ENCODE results near the gene EFCAB7. TPM values are rescaled to one million over a fixed set of nuclear protein-coding genes. Genes with fewer than 3 reads are reported as not detected.
A peak's percentile ranks its signal among the peaks of the same experiment; 100 is the strongest.

The EFCAB7 gene
- total RNA-seq (1 to 10 TPM; 5.7 to 8.9 TPM), total RNA-seq (4.3 to 18.3 (median 11.9) reads per million in 172 experiments)
- 7.8 TPM for polyA plus RNA-seq (2013, experiment 1 of 2)
- 7.0 TPM for polyA plus RNA-seq (2013, experiment 2 of 2)

DNA sequence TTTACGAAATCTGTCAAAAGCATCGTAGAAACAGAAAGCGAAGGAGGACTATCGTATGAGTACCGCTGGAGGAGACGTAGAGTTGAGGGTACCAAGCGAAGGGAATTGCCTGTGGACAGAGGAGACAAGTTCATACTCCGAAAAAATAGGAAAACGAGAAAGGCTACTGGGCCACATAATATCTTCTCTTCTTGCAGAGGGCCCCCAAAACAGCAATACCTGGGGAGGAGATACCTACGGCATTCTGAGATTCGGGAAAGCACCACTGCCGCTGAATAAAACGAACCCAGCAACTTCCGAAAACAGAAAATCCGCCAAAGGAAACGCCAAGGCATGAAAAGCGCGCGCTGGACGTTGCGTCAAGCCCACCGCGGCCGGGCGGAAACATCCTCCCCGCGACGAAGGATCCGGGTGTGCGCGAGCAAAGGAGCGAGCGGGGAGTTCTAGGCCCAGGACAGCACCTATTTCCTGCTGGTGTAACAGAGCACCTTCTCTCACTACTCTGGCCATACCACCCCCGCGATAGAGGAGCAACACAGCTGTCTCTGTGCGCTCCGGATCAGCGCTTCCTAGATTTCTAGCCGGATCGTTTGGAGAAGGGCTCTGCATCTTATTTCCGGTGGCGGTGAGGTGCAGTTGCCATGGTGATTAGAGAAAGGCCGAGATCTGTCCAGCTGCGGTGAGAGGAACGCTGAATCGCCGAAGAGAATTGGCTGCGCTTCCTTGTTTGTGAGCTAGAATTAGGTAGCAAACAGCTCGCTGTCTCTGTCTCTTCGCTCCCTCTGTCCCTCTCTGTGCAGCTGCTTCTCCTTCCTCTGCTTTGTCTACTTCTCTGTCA, at the start of gene EFCAB7, which contains the start of gene ITGB3BP:
EFCAB7 (plus strand) TSS at position 635 of the 838 bp plus-strand sequence. CDS start 2,048 bp downstream, outside the sequence.
ITGB3BP (minus strand) TSS at position 335 of the 838 bp plus-strand sequence; CDS start at position 243, 92 bp downstream.
- H3K9me3 Mint-ChIP-seq = no peaks in the 10 kb centered on the region
- DNase-seq (peak; percentile 66 to 91 (median 75)), ATAC-seq (ENCODE audit: poor library complexity) (peak; percentile 85)
- Histone ChIP-seq H3K9me3 (ENCODE audit: control insufficient read depth in 1 of 2, insufficient read depth in 1 of 2, low read length in 2 of 2) (no peaks in the 10 kb centered on the region), H3K27ac (ENCODE audit: low read depth in 1 of 2, low read length in 2 of 2) (peak within 1 kb of the TSS; percentile 68 to 86), H3K4me1 (ENCODE audit: insufficient read depth, low read length) (peaks cover 13% of the 10 kb centered on the region), H3K36me3 (ENCODE audit: insufficient read depth, low read length) (no peaks in the 10 kb centered on the region), H3K4me3 (ENCODE audit: low read length) (peak within 1 kb of the TSS; percentile 79), H3K27me3 (ENCODE audit: control insufficient read depth in 1 of 2, insufficient read depth in 2 of 2, low read length in 2 of 2) (no peaks in the 10 kb centered on the region)
- H3K4me3 Mint-ChIP-seq = peak within 1 kb of the TSS; percentile 91
- no peaks in the 10 kb centered on the region for H3K27me3 Mint-ChIP-seq
- peaks cover 47% of the 10 kb centered on the region for H3K4me1 Mint-ChIP-seq (ENCODE audit: low read depth)
- H3K27ac Mint-ChIP-seq = peak within 1 kb of the TSS; percentile 95
- peaks cover 34% of the 10 kb centered on the region for H3K36me3 Mint-ChIP-seq (ENCODE audit: low read depth)
- intact Hi-C loops (cut with DNase I, micrococcal nuclease) = loop anchor here in 1 of 2 experiments (1.0 to 10.0 kb wide), 3 partner anchors 156 to 1088 kb away; partner anchors contain the start of genes ALG6 and USP1
- ChIA-PET POLR2A (interaction anchor here (0.7 to 1.5 kb wide), 4 partner anchors 27 to 834 kb away, joined by 3 to 5 read pairs (median 4); partner anchors contain the start of gene PGM1), CTCF (no interaction called here)
- TF ChIP-seq CTCF (IDR thresholded peaks at IDR 0.05) = no peak

DNA sequence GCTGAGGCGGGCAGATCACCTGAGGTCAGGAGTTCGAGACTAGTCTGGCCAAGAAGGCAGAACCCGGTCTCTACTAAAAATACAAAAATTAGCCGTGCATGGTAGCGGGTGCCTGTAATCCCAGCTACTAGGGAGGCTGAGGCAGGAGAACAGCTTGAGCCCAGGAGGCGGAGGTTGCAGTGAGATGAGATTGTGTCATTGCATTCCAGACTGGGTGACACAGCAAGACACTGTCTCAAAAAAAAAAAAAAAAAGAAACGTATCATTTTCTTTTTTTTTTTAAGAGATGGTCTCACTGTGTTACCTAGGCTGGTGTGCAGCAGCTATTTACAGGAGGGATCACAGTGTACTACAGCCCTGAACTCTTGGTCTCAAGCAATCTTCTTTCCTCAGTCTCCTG, 47.6 kb upstream of the EFCAB7 start:
- Mint-ChIP-seq H3K27me3 (no peaks in the 10 kb centered on the region), H3K4me3 (no peak overlapping the region), H3K36me3 (ENCODE audit: low read depth) (peaks cover 17% of the 10 kb centered on the region), H3K27ac (no peak overlapping the region), H3K4me1 (ENCODE audit: low read depth) (no peaks in the 10 kb centered on the region), H3K9me3 (no peaks in the 10 kb centered on the region)
- no peak for TF ChIP-seq CTCF (IDR thresholded peaks at IDR 0.05)
- intact Hi-C loops (cut with DNase I, micrococcal nuclease) = no loop called here
- Histone ChIP-seq H3K27me3 (ENCODE audit: control insufficient read depth in 1 of 2, insufficient read depth in 2 of 2, low read length in 2 of 2) (no peaks in the 10 kb centered on the region), H3K36me3 (ENCODE audit: insufficient read depth, low read length) (no peaks in the 10 kb centered on the region), H3K9me3 (ENCODE audit: control insufficient read depth in 1 of 2, insufficient read depth in 1 of 2, low read length in 2 of 2) (peaks cover 0 to 9% of the 10 kb centered on the region in 2 experiments), H3K4me3 (ENCODE audit: low read length) (no peak overlapping the region), H3K4me1 (ENCODE audit: insufficient read depth, low read length) (no peaks in the 10 kb centered on the region), H3K27ac (ENCODE audit: low read depth in 1 of 2, low read length in 2 of 2) (no peak overlapping the region)
- ATAC-seq (ENCODE audit: poor library complexity) (no peak), DNase-seq (no peak)
- POLR2A ChIA-PET = no interaction called here
- CTCF ChIA-PET = interaction anchor here (0.7 kb wide), 1 partner anchor 195 kb away, joined by 3 read pairs; no protein-coding TSS in a partner anchor

GRCh38 chr1:63480057-63480456, 43.3 kb upstream of the EFCAB7 start:
- H3K27me3 ChIP-seq (ENCODE audit: control insufficient read depth in 1 of 2, insufficient read depth in 2 of 2, low read length in 2 of 2) = no peaks in the 10 kb centered on the region

More at GRCh38 chr1:63480057-63480456, 43.3 kb upstream of the EFCAB7 start:
- no peaks in the 10 kb centered on the region for H3K27me3 Mint-ChIP-seq
- POLR2A ChIA-PET = interaction anchor here (0.6 kb wide), 1 partner anchor 9 kb away, joined by 4 read pairs; no protein-coding TSS in a partner anchor
- no peak overlapping the region for H3K27ac Mint-ChIP-seq
- no peak for TF ChIP-seq CTCF (IDR thresholded peaks at IDR 0.05)
- CTCF ChIA-PET = no interaction called here
- no peaks in the 10 kb centered on the region for H3K9me3 Mint-ChIP-seq
- Histone ChIP-seq H3K4me3 (ENCODE audit: low read length) (no peak overlapping the region), H3K4me1 (ENCODE audit: insufficient read depth, low read length) (no peaks in the 10 kb centered on the region), H3K36me3 (ENCODE audit: insufficient read depth, low read length) (no peaks in the 10 kb centered on the region), H3K9me3 (ENCODE audit: control insufficient read depth in 1 of 2, insufficient read depth in 1 of 2, low read length in 2 of 2) (no peaks in the 10 kb centered on the region), H3K27ac (ENCODE audit: low read depth in 1 of 2, low read length in 2 of 2) (no peak overlapping the region)
- DNase-seq = no peak
- no peak for ATAC-seq (ENCODE audit: poor library complexity)
- intact Hi-C loops (cut with DNase I, micrococcal nuclease) = no loop called here
- peaks cover 21% of the 10 kb centered on the region for H3K36me3 Mint-ChIP-seq (ENCODE audit: low read depth)
- no peaks in the 10 kb centered on the region for H3K4me1 Mint-ChIP-seq (ENCODE audit: low read depth)
- no peak overlapping the region for H3K4me3 Mint-ChIP-seq

Measured in CD4-positive, alpha-beta T cell (primary cell).